Neuronal stem cell (in vitro differentiated cells): ENCODE data around the gene HOXB3.

Experiments used
- DNase-seq: peaks from one replicate; pipeline ENCODE4 v3.0.0-alpha.2; 2013; ENCODE audit warnings: low spot score
- H2AFZ ChIP-seq: one replicate; pipeline ENCODE4 v1.6.1; 2013; ENCODE audit warnings: mild to moderate bottlenecking, low read length, inconsistent platforms
- H2AK5ac ChIP-seq: 2 replicates; pipeline ENCODE4 v1.6.1; 2013; ENCODE audit warnings: low read depth, mild to moderate bottlenecking, inconsistent platforms, low read length, moderate library complexity, mixed read lengths
- H2BK120ac ChIP-seq: 2 replicates; pipeline ENCODE4 v1.6.1; 2013; ENCODE audit warnings: low read depth, mild to moderate bottlenecking, inconsistent platforms, low read length, moderate library complexity, mixed read lengths
- H2BK12ac ChIP-seq: one replicate; pipeline ENCODE4 v1.6.1; 2013; ENCODE audit warnings: low read length, inconsistent platforms
- H2BK15ac ChIP-seq: 2 replicates; pipeline ENCODE4 v1.6.1; 2013; ENCODE audit warnings: mild to moderate bottlenecking, low read length, inconsistent platforms, mixed read lengths
- H2BK5ac ChIP-seq: one replicate; pipeline ENCODE4 v1.6.1; 2013; ENCODE audit warnings: inconsistent platforms, mild to moderate bottlenecking, low read length, moderate library complexity
- H3K14ac ChIP-seq: one replicate; pipeline ENCODE4 v1.6.1; 2013; ENCODE audit warnings: low read length, inconsistent platforms
- H3K18ac ChIP-seq: 2 replicates; pipeline ENCODE4 v1.6.1; 2013; ENCODE audit warnings: low read length, inconsistent platforms
- H3K23ac ChIP-seq: 2 replicates; pipeline ENCODE4 v1.6.1; 2013; ENCODE audit warnings: low read depth, mild to moderate bottlenecking, mixed read lengths, low read length, inconsistent platforms; ENCODE audit not compliant: poor library complexity
- H3K27ac ChIP-seq: replicated peaks from 3 replicates; pipeline ENCODE4 v1.5.1; 2013; ENCODE audit warnings: low read length, inconsistent platforms
- H3K27me3 ChIP-seq, 3 experiments: 2 replicates each; pipeline ENCODE4 v1.6.1; 2013; ENCODE audit warnings: low read length in 3 of 3, mild to moderate bottlenecking in 2 of 3, inconsistent platforms in 1 of 3, low read depth in 1 of 3, mixed read lengths in 1 of 3, moderate library complexity in 1 of 3; ENCODE audit not compliant: control insufficient read depth in 3 of 3, insufficient read depth in 3 of 3
- H3K36me3 ChIP-seq, 2 donors: replicated peaks in 1 of 2; 2 replicates each; pipeline ENCODE4 v1.6.1; 2013; ENCODE audit warnings: low read length in 2 of 2; ENCODE audit not compliant: control insufficient read depth in 2 of 2, insufficient read depth in 2 of 2
- H3K4ac ChIP-seq: 2 replicates; pipeline ENCODE4 v1.6.1; 2013; ENCODE audit warnings: inconsistent platforms, mild to moderate bottlenecking, low read length, moderate library complexity
- H3K4me1 ChIP-seq, 2 donors: 1 replicate in 1 of 2; 2 replicates in 1 of 2; pipeline ENCODE4 v1.6.1; 2013; ENCODE audit warnings: low read length in 2 of 2, low read depth in 1 of 2; ENCODE audit not compliant: control insufficient read depth in 2 of 2, insufficient read depth in 1 of 2
- H3K4me2 ChIP-seq: one replicate; pipeline ENCODE4 v1.6.1; 2013; ENCODE audit warnings: mild to moderate bottlenecking, low read length, inconsistent platforms; ENCODE audit not compliant: insufficient read depth, poor library complexity, severe bottlenecking
- H3K4me3 ChIP-seq, 2 donors: 2 replicates each; pipeline ENCODE4 v1.5.1; 2013; ENCODE audit warnings: low read length in 2 of 2, mild to moderate bottlenecking in 2 of 2, inconsistent platforms in 1 of 2, moderate library complexity in 1 of 2
- H3K79me1 ChIP-seq: one replicate; pipeline ENCODE4 v1.6.1; 2013; ENCODE audit warnings: low read depth, mild to moderate bottlenecking, inconsistent platforms, low read length, moderate library complexity
- H3K9ac ChIP-seq: one replicate; pipeline ENCODE4 v1.6.1; 2013; ENCODE audit warnings: mild to moderate bottlenecking, low read depth, low read length, inconsistent platforms; ENCODE audit not compliant: poor library complexity
- H3K9me3 ChIP-seq, 2 donors: replicated peaks in 1 of 2; 2 replicates each; pipeline versions ENCODE3 to v1.6.1; 2013; ENCODE audit warnings: low read length in 2 of 2, mild to moderate bottlenecking in 2 of 2, inconsistent platforms in 1 of 2, low read depth in 1 of 2, mixed read lengths in 1 of 2, moderate library complexity in 1 of 2; ENCODE audit not compliant: control insufficient read depth in 2 of 2, insufficient read depth in 1 of 2
- H4K8ac ChIP-seq: one replicate; pipeline ENCODE4 v1.6.1; 2013; ENCODE audit warnings: low read depth, mild to moderate bottlenecking, inconsistent platforms, low read length, moderate library complexity
- H4K91ac ChIP-seq: one replicate; pipeline ENCODE4 v1.6.1; 2013; ENCODE audit warnings: low read length, low read depth, mild to moderate bottlenecking, inconsistent platforms; ENCODE audit not compliant: poor library complexity
- WGBS, 2 donors: extraction: QIAGEN DNeasy Blood & Tissue Kit; methylation state at CpG; one replicate each; pipeline ENCODE4 v1.1.7; 2013; ENCODE audit warnings: missing lambda C conversion rate in 2 of 2, mixed read lengths in 1 of 2; ENCODE audit not compliant: insufficient read length in 2 of 2, insufficient replicate concordance in 1 of 2; ENCODE audit errors: extremely low coverage in 2 of 2; 5-methylcytosine and 5-hydroxymethylcytosine counted together

HOXB3 gene

DNA sequence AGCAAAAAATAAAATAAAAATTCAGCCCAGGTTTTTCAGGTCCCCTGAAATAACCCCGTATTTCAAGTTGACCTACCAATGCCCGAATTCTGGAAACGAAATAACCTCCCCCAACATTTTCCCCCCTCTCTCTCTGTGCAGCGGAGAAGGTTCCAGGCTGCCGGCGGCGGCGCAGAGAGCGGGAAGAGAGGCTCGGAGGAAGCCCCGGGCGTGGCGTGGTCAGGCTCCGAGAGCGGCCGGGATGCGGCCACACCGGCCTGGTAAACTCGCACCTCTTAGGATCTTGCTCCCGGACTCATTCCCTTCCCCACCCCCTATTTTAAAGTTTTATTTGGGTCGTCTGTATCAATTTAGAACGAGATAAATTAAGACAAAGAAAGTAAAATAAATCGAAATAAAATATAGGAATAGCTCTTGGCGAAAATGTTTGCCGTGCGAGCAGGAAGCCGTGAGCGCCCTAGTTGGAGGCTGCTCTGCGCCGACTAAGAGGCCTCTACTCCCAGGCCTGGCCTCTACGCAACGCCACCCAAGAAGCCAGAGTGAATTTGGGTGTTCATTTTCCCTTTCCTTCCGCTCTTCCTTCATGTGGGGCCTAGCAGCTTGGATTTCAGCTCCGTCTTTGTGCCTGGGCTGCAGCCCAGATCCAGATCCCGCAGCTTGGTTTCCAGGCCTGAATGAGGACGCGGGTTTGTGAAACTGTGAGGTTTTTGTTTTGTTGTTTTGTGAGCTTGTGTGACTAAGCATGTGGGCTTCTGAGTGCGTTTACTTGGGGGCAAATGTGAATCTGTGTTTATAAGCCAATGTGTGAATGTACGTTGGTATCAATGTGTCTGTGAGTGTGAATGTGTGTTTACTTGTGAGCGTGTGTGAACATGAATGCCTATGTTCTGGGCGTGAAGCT, 16.2 kb upstream of the HOXB3 start:
- no peak overlapping the region for H3K4me3 ChIP-seq
- no peak overlapping the region for H2AFZ ChIP-seq
- no peaks in the 10 kb centered on the region for H3K79me1 ChIP-seq
- no peak overlapping the region for H2AK5ac ChIP-seq
- no peak overlapping the region for H3K18ac ChIP-seq
- no peak overlapping the region for H2BK12ac ChIP-seq
- no peak overlapping the region for H3K23ac ChIP-seq
- H4K8ac ChIP-seq: no peak overlapping the region
- H4K91ac ChIP-seq: no peak overlapping the region
- no peak overlapping the region for H3K4ac ChIP-seq
- no peak overlapping the region for H3K4me2 ChIP-seq
- no peaks in the 10 kb centered on the region for H3K36me3 ChIP-seq
- DNase-seq: no peak
- no peaks in the 10 kb centered on the region for H3K4me1 ChIP-seq
- H3K27ac ChIP-seq: no peak overlapping the region
- no peak overlapping the region for H2BK15ac ChIP-seq
- no peak overlapping the region for H2BK5ac ChIP-seq
- H3K14ac ChIP-seq: no peak overlapping the region
- no peak overlapping the region for H2BK120ac ChIP-seq
- no CpG with 5 or more reads among the region's 41 CpGs for WGBS, 2 donors
- no peak overlapping the region for H3K9ac ChIP-seq
- H3K9me3 ChIP-seq: peaks cover 8 to 14% of the 10 kb centered on the region in 2 donors
- peaks cover 70 to 99% (median 97%) of the 10 kb centered on the region in 3 experiments for H3K27me3 ChIP-seq

DNA sequence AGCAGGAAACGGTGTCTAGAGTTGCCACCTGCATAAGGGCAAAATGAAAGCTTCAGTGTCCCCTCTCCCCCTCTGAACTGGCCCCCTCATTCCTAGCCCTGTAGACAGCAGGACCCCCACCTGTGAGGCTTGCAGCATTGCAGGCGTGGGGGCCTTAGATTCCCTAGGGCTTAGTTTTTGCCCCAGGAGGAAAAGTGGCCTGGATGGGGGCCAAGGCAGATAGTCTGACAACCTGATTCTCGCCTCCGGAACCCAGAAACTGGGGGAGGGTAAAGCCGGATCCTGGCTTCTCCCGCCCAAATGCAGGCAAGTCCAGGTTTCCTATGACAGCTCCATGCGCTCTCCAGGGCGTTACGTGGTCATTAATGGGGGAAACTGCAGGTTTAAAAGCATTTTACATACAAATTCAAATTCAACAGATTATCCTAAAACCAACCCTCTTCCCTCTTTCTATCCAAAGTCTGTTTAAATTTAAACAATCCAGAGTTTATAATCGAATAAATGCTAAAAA, 15.4 kb upstream of the HOXB3 start:
- Histone ChIP-seq H3K4me1 (no peaks in the 10 kb centered on the region), H3K4me3 (no peak overlapping the region), H3K23ac (no peak overlapping the region), H2AFZ (no peak overlapping the region), H2BK5ac (no peak overlapping the region), H4K8ac (no peak overlapping the region), H3K18ac (no peak overlapping the region), H3K9ac (no peak overlapping the region), H3K9me3 (peaks cover 8 to 12% of the 10 kb centered on the region in 2 donors), H3K14ac (no peak overlapping the region), H3K4me2 (no peak overlapping the region), H2BK120ac (no peak overlapping the region), H3K79me1 (no peaks in the 10 kb centered on the region), H2BK15ac (no peak overlapping the region), H3K27ac (no peak overlapping the region), H2AK5ac (no peak overlapping the region), H4K91ac (no peak overlapping the region), H3K36me3 (no peaks in the 10 kb centered on the region), H3K27me3 (peaks cover 66 to 99% (median 97%) of the 10 kb centered on the region in 3 experiments), H3K4ac (no peak overlapping the region), H2BK12ac (no peak overlapping the region)
- no CpG with 5 or more reads among the region's 10 CpGs for WGBS, 2 donors
- DNase-seq: no peak

DNA sequence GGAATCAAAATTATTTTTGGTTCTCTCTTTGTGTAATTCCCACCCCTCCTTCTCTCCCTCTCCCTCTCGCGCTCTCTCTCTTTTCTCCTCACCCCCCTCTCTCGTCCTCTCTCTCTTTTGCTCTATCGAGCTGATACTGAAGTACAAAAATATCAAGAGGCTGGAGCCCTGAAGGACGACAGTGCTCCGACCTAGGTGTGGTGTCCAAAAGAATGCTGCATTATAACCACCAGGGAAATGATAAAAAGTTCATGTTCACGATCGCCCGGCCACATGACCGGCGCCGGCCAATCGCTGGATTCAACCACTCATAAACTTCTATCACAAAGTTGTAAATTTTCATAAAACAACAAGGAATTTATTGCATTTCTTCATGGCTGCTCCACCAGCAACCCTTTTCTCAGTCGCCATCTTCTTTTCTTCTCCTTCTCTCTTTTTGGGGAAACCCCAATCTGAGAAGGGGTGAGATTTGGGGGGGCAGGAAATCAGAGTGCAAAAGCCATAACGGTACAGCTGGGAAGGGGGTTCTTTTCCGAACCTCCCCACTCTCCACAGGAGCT, 14.8 kb upstream of the HOXB3 start, which contains the start of gene HOXB6:
TSS of gene HOXB6 (minus strand) at position 217 of the 560 bp plus-strand sequence. CDS start 6,836 bp downstream, outside the sequence.
- Histone ChIP-seq H3K27ac (no peak within 1 kb of the TSS), H4K91ac (no peak within 1 kb of the TSS), H3K18ac (no peak within 1 kb of the TSS), H3K23ac (no peak within 1 kb of the TSS), H3K79me1 (no peaks in the 10 kb centered on the region), H2BK12ac (no peak within 1 kb of the TSS), H3K9me3 (peaks cover 8 to 9% of the 10 kb centered on the region in 2 donors), H3K4me1 (no peaks in the 10 kb centered on the region), H2BK15ac (no peak within 1 kb of the TSS), H2AFZ (no peak within 1 kb of the TSS), H3K27me3 (peaks cover 66 to 99% (median 97%) of the 10 kb centered on the region in 3 experiments), H3K14ac (no peak within 1 kb of the TSS), H3K9ac (no peak within 1 kb of the TSS), H3K36me3 (no peaks in the 10 kb centered on the region), H3K4me2 (no peak within 1 kb of the TSS), H2BK120ac (no peak within 1 kb of the TSS), H2AK5ac (no peak within 1 kb of the TSS), H3K4ac (no peak within 1 kb of the TSS), H2BK5ac (no peak within 1 kb of the TSS), H4K8ac (no peak within 1 kb of the TSS), H3K4me3 (no peak within 1 kb of the TSS)
- WGBS, 2 donors: no CpG with 5 or more reads among the region's 16 CpGs
- DNase-seq: no peak
